Effector memory CD8-positive, alpha-beta T cell (primary cell): ENCODE results near the gene CRISPLD2.

Experiments used
- ATAC-seq: fragments of 150-1000 bp; cut with Tn5 transposase; replicated peaks from 2 replicates; pipeline ENCODE4 v1.10.0; 2021; ENCODE audit warnings: mild to moderate bottlenecking, moderate library complexity
- DNase-seq, 3 experiments: peaks; one replicate each; pipeline ENCODE4 v3.0.0; 2021
- H3K27ac Mint-ChIP-seq, 2 donors: one replicate each; pipeline ENCODE4 v1.8.0; 2022; ENCODE audit warnings: mild to moderate bottlenecking in 2 of 2, mixed read lengths in 2 of 2, moderate library complexity in 2 of 2
- H3K27me3 Mint-ChIP-seq, 2 donors: one replicate each; pipeline ENCODE4 v1.8.0; 2022; ENCODE audit warnings: mixed read lengths in 2 of 2
- H3K36me3 Mint-ChIP-seq: one replicate; pipeline ENCODE4 v1.8.0; 2022; ENCODE audit warnings: mild to moderate bottlenecking, moderate library complexity, mixed read lengths; ENCODE audit not compliant: insufficient read depth
- H3K4me1 Mint-ChIP-seq, 2 donors: one replicate each; pipeline ENCODE4 v1.8.0; 2022; ENCODE audit warnings: low read depth in 2 of 2, mixed read lengths in 2 of 2
- H3K4me3 Mint-ChIP-seq, 2 donors: one replicate each; pipeline ENCODE4 v1.8.0; 2022; ENCODE audit warnings: mild to moderate bottlenecking in 2 of 2, mixed read lengths in 2 of 2, moderate library complexity in 2 of 2
- H3K9me3 Mint-ChIP-seq, 2 donors: one replicate each; pipeline ENCODE4 v1.8.0; 2022; ENCODE audit warnings: mixed read lengths in 2 of 2

Gene CRISPLD2

GRCh38 chr16:84885342-84885910 lies 65.6 kb downstream of the CRISPLD2 start:
- Mint-ChIP-seq H3K4me1 (peaks cover 0 to 2% of the 10 kb centered on the region in 2 donors), H3K36me3 (no peaks in the 10 kb centered on the region), H3K4me3 (no peak overlapping the region), H3K9me3 (no peaks in the 10 kb centered on the region), H3K27me3 (peaks cover 51 to 82% of the 10 kb centered on the region in 2 donors), H3K27ac (no peak overlapping the region)
- DNase-seq (no peak), ATAC-seq (no peak)

GRCh38 chr16:84886497-84887090 lies 66.8 kb downstream of the CRISPLD2 start:
- no peak overlapping the region for H3K27ac Mint-ChIP-seq
- no peaks in the 10 kb centered on the region for H3K9me3 Mint-ChIP-seq

GRCh38 chr16:84887207-84887606 lies 67.4 kb downstream of the CRISPLD2 start:
- Mint-ChIP-seq H3K4me3 (no peak overlapping the region), H3K27me3 (peaks cover 51 to 90% of the 10 kb centered on the region in 2 donors), H3K36me3 (no peaks in the 10 kb centered on the region), H3K9me3 (no peaks in the 10 kb centered on the region), H3K4me1 (peaks cover 0 to 2% of the 10 kb centered on the region in 2 donors), H3K27ac (no peak overlapping the region)
- DNase-seq (no peak), ATAC-seq (no peak)

More at GRCh38 chr16:84886497-84887090, 66.8 kb downstream of the CRISPLD2 start:
- Mint-ChIP-seq H3K36me3 (no peaks in the 10 kb centered on the region), H3K27me3 (peaks cover 50 to 89% of the 10 kb centered on the region in 2 donors), H3K4me1 (peaks cover 0 to 2% of the 10 kb centered on the region in 2 donors), H3K4me3 (no peak overlapping the region)
- DNase-seq (no peak), ATAC-seq (no peak)

GRCh38 chr16:84888450-84888849 lies 68.7 kb downstream of the CRISPLD2 start:
- no peaks in the 10 kb centered on the region for H3K36me3 Mint-ChIP-seq
- H3K4me1 Mint-ChIP-seq: peaks cover 0 to 2% of the 10 kb centered on the region in 2 donors
- DNase-seq (no peak), ATAC-seq (no peak)
- no peaks in the 10 kb centered on the region for H3K9me3 Mint-ChIP-seq
- H3K27ac Mint-ChIP-seq: no peak overlapping the region
- H3K27me3 Mint-ChIP-seq: peaks cover 49 to 90% of the 10 kb centered on the region in 2 donors
- no peak overlapping the region for H3K4me3 Mint-ChIP-seq

- H3K27ac Mint-ChIP-seq: no peak overlapping the region
- no peak for ATAC-seq
- no peak overlapping the region for H3K4me3 Mint-ChIP-seq
- DNase-seq: no peak
- peaks cover 0 to 4% of the 10 kb centered on the region in 2 donors for H3K4me1 Mint-ChIP-seq
- no peaks in the 10 kb centered on the region for H3K36me3 Mint-ChIP-seq
- H3K27me3 Mint-ChIP-seq: peaks cover 52 to 90% of the 10 kb centered on the region in 2 donors
- H3K9me3 Mint-ChIP-seq: no peaks in the 10 kb centered on the region
Observed at GRCh38 chr16:84889066-84889465, 69.3 kb downstream of the CRISPLD2 start.

GRCh38 chr16:84890427-84890826 lies 70.6 kb downstream of the CRISPLD2 start:
- H3K36me3 Mint-ChIP-seq: no peaks in the 10 kb centered on the region
- H3K4me3 Mint-ChIP-seq: no peak overlapping the region
- H3K27ac Mint-ChIP-seq: no peak overlapping the region
- peaks cover 0 to 2% of the 10 kb centered on the region in 2 donors for H3K4me1 Mint-ChIP-seq
- ATAC-seq (no peak), DNase-seq (no peak)
- peaks cover 49 to 81% of the 10 kb centered on the region in 2 donors for H3K27me3 Mint-ChIP-seq
- H3K9me3 Mint-ChIP-seq: no peaks in the 10 kb centered on the region

- no peaks in the 10 kb centered on the region for H3K9me3 Mint-ChIP-seq
- no peak overlapping the region for H3K4me3 Mint-ChIP-seq
Observed at GRCh38 chr16:84891149-84891795, 71.5 kb downstream of the CRISPLD2 start.

GRCh38 chr16:84892097-84892496 lies 72.3 kb downstream of the CRISPLD2 start:
- Mint-ChIP-seq H3K36me3 (no peaks in the 10 kb centered on the region), H3K4me3 (no peak overlapping the region), H3K4me1 (peaks cover 0 to 2% of the 10 kb centered on the region in 2 donors), H3K9me3 (no peaks in the 10 kb centered on the region), H3K27me3 (peaks cover 42 to 68% of the 10 kb centered on the region in 2 donors), H3K27ac (no peak overlapping the region)
- no peak for ATAC-seq
- no peak for DNase-seq

More at GRCh38 chr16:84891149-84891795, 71.5 kb downstream of the CRISPLD2 start:
- DNase-seq (no peak), ATAC-seq (no peak)
- no peaks in the 10 kb centered on the region for H3K36me3 Mint-ChIP-seq
- H3K27me3 Mint-ChIP-seq: peaks cover 46 to 76% of the 10 kb centered on the region in 2 donors
- H3K27ac Mint-ChIP-seq: no peak overlapping the region
- H3K4me1 Mint-ChIP-seq: peaks cover 0 to 2% of the 10 kb centered on the region in 2 donors

GRCh38 chr16:84893467-84893848 lies 73.7 kb downstream of the CRISPLD2 start:
- H3K9me3 Mint-ChIP-seq: no peaks in the 10 kb centered on the region
- H3K4me1 Mint-ChIP-seq: peaks cover 0 to 7% of the 10 kb centered on the region in 2 donors
- H3K27ac Mint-ChIP-seq: no peak overlapping the region
- no peak for DNase-seq
- no peaks in the 10 kb centered on the region for H3K36me3 Mint-ChIP-seq
- H3K27me3 Mint-ChIP-seq: peaks cover 41 to 60% of the 10 kb centered on the region in 2 donors
- no peak overlapping the region for H3K4me3 Mint-ChIP-seq
- ATAC-seq: no peak

- no peak overlapping the region for H3K27ac Mint-ChIP-seq
- DNase-seq: no peak
- peaks cover 41 to 60% of the 10 kb centered on the region in 2 donors for H3K27me3 Mint-ChIP-seq
- H3K36me3 Mint-ChIP-seq: no peaks in the 10 kb centered on the region
- ATAC-seq: no peak
- H3K4me1 Mint-ChIP-seq: peaks cover 0 to 9% of the 10 kb centered on the region in 2 donors
- no peaks in the 10 kb centered on the region for H3K9me3 Mint-ChIP-seq
- H3K4me3 Mint-ChIP-seq: no peak overlapping the region
Observed at GRCh38 chr16:84893849-84894599, 74.2 kb downstream of the CRISPLD2 start.

GRCh38 chr16:84895016-84895415 lies 75.2 kb downstream of the CRISPLD2 start:
- ATAC-seq (no peak), DNase-seq (no peak)
- Mint-ChIP-seq H3K4me3 (no peak overlapping the region), H3K9me3 (no peaks in the 10 kb centered on the region), H3K27me3 (peaks cover 44 to 58% of the 10 kb centered on the region in 2 donors), H3K27ac (no peak overlapping the region), H3K4me1 (peaks cover 0 to 9% of the 10 kb centered on the region in 2 donors), H3K36me3 (no peaks in the 10 kb centered on the region)

GRCh38 chr16:84896847-84897246 lies 77.1 kb downstream of the CRISPLD2 start:
- no peak overlapping the region for H3K27ac Mint-ChIP-seq
- peaks cover 0 to 9% of the 10 kb centered on the region in 2 donors for H3K4me1 Mint-ChIP-seq
- H3K27me3 Mint-ChIP-seq: peaks cover 41 to 47% of the 10 kb centered on the region in 2 donors
- no peaks in the 10 kb centered on the region for H3K9me3 Mint-ChIP-seq
- ATAC-seq (no peak), DNase-seq (no peak)
- no peak overlapping the region for H3K4me3 Mint-ChIP-seq
- no peaks in the 10 kb centered on the region for H3K36me3 Mint-ChIP-seq

GRCh38 chr16:84897911-84898377 lies 78.2 kb downstream of the CRISPLD2 start:
- no peak overlapping the region for H3K27ac Mint-ChIP-seq
- peaks cover 0 to 9% of the 10 kb centered on the region in 2 donors for H3K4me1 Mint-ChIP-seq
- H3K9me3 Mint-ChIP-seq: no peaks in the 10 kb centered on the region
- H3K4me3 Mint-ChIP-seq: no peak overlapping the region
- no peaks in the 10 kb centered on the region for H3K36me3 Mint-ChIP-seq
- peaks cover 36 to 40% of the 10 kb centered on the region in 2 donors for H3K27me3 Mint-ChIP-seq
- ATAC-seq: no peak
- DNase-seq: no peak
